Activated CD4-positive, alpha-beta T cell treated with anti-CD3 and anti-CD28 coated beads, Interleukin-2, amount 50 U/mL, for 4 hours (primary cell): ENCODE measurements around the gene UBASH3B.
"Not testable (repeated sequence)": the region's sequence is repeated elsewhere in the genome, so short reads cannot be mapped to it uniquely, and the experiment has no call there.

ENCODE experiments used
- DNase-seq, 2 experiments: peaks; one replicate each; pipeline ENCODE4 v3.0.0-alpha.2; 2020

UBASH3B gene

GRCh38 chr11:122821169-122821568, 165.6 kb downstream of the UBASH3B start:
- no peak for DNase-seq

DNA sequence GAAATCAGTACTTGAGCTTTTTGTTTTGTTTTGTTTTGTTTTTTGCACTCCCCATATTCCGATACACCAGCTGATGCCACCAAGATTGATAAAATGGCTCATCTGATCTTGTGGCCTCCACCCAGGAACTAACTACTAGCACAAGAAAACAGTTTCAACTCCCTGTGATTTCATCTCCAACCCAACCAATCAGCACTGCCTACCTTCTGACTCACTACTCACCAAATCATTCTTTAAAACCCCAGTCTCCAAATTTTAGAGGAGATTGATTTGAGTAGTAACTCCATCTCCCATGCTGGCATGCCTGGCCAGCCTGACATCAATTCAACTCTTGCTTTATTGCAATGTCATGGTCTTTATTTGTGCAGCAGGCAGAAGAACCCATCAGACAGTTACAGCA, 166.7 kb downstream of the UBASH3B start:
- DNase-seq, result no peak

DNA sequence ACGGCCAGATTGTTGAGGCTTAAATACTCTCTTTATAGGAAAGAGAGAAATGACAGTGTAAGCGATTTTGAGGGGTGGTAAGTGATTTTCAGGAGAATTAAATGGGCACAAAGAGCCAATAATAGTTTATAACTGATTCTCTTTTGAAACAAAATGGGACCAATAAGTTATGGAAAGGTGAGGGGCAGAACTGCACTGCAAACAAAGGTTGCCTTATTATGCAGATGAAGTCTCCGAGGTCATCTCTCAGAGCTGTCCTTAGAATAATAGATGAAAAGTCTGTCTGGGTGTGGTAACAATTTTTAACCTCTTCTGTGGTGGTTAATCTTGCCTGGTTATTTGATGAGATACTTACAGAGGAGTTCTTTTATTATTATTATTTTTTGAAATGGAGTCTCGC, 168.0 kb downstream of the UBASH3B start:
- DNase-seq, result no peak

DNA sequence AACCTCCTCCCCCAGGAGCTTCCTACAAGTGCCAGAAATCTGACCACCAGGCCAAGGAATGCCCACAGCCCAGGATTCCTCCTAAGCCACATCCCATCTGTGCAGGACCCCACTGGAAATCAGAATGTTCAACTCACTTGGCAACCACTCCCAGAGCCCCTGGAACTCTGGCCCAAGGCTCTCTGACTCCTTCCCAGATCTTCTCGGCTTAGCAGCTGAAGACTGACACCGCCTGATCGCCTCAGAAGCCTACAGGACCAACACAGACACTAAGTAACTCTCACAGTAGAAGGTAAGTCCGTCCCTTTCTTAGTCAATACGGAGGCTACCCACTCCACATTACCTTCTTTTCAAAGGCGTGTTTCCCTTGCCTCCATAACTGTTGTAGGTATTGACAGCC, 173.8 kb downstream of the UBASH3B start:
- DNase-seq, result not testable (repeated sequence)

GRCh38 chr11:122832297-122832696, 176.8 kb downstream of the UBASH3B start:
- not testable (repeated sequence) for DNase-seq

- DNase-seq, result no peak
Observed at GRCh38 chr11:122832721-122833470, 177.4 kb downstream of the UBASH3B start.

DNA sequence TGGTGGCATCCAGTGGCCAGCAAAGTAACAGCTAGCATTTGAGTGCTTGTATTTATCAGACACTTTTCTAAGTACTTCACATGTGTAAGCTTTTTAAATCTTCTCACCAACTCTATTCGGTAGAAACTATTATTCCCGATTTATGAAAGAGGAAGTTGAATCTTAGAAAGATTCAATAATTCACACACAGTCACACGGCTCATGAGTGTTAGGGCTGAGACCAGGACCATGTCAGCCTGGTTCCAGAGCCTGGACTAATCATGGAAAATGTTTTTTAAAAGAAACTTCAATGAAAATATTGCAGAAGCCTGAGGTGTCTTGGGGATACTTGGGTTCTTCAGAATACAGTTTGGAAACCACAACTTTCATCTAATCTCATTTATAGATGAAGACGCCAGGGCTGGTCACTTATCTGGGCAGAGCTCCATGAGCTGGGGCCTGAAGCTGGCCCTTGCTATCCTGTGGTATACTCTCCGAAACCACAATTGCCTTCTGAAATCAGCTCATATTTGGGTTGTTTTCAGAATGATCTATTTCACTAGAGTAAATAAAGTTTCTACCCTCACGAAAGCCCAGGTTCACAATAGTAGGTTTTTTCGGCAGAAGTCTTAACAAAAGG, 178.4 kb downstream of the UBASH3B start:
- no peak for DNase-seq

GRCh38 chr11:122836916-122837315, 181.4 kb downstream of the UBASH3B start:
- no peak for DNase-seq

GRCh38 chr11:122837528-122838346, 182.2 kb downstream of the UBASH3B start:
- no peak for DNase-seq

DNA sequence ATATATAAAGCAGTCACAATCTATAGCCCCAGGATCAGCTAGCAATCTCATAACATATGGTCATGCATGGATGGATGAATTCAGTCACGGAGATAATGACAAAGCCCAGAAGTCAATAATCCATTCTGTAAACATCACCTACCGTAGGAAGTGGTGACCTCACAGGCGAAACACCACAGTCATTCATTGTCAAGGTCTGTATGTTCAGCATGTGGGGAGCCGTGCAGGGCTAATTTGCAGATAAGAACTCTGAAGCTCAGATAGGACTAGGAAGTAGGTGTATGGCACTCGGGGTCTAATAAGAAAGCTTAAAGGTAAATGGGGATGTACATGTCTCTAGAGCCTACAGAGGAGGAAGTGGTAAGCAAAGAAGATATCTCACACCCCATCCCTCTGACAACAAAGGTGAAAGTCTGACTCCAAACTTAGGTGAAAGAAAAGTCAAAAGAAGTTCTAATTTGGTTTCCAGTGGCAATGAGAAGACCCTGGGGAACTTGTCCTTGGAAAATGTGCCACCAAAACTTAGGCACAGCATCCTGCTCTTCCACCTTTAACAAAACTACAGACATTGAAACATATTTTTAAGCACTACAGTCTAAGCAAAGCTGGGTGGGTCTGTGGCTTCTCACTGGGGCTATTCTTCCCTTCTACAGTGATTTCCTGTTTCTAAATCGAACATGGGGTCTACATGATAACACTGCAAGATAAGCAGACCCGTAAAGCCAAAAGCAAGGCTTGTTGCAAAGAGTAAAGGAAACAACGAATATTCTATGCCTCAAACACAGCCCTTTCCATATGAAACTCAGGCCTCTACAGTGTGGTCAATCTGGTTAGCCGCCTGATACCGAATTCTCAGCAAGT, 188.0 kb downstream of the UBASH3B start:
- no peak for DNase-seq

- no peak for DNase-seq
Observed at GRCh38 chr11:122847466-122847865, 191.9 kb downstream of the UBASH3B start.

DNA sequence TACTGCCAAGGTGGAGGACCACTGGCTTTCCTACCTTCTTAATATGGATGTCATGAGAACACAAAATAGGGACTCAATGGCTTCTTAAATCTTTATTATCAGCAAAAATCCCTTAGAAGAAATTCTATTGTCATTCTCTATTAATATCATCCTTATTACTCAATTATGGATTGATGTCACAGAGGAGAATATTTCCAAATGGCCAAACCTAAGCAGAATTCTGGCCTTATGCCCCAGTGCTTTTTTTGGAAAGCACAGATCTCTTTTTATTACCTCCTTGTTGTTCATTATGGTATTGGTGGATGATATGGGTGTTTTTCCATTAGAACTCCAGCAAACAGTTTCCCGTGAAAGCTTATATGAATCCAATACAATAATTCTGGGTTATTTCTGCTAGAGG, 192.7 kb downstream of the UBASH3B start:
- DNase-seq, result no peak

DNA sequence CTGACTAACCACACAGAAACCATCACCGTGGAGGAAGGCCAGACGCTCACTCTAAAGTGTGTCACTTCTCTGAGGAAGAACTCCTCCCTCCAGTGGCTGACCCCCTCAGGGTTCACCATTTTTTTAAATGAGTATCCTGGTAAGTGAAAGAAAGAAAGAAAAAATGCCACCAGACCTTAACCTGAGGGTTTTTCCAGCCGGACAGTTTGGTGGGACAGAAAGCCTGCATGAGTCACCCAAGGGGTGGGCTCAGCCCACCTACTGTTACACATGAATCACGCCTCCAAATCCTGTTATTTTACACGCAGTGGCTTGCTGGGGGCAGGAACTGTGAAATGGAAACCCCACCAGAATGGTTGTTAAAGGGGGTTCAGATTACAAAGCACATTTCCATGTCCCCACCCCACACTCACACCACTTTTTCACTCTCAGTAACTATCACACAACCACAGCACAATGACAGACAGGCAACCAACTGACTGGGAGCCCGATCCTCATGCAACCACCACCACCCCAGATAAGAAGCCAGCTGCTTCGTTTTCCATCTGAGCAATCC, 194.6 kb downstream of the UBASH3B start:
- no peak for DNase-seq

GRCh38 chr11:122851366-122851966, 195.9 kb downstream of the UBASH3B start:
- no peak for DNase-seq

DNA sequence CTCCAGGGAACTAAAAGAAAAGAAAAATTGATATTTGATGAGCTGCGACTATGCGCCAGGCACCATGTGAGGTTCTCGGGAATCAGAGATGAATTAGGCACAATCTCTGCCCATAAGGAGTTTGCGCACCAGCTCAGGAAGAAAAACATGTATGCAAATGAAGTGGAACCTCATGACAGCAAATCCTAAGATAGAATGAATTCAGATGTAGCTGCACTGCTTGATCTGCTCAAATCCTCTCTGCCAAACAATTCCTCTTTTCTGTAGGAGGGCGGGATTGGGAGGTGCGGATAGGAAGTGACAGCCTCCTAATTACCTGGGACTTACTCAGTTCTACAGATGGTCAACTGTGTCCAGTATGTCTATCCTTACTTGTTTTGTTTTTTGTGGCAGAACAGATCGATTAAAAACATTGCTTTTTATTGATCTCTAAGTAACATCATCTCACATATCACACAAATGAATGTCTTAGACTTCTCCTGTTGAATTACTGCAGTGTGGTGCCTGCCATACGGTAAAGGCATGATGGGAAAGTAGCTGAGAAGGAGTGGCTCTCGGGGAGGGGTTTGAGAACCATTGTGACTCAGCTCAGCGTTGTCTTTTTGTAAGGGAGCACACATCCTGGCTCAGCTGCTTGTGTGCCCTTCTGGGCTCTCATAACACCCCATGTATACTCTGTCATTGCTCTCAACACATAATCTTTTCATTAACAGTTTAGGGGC, 196.7 kb downstream of the UBASH3B start:
- DNase-seq, result peak; percentile 26 to 28

- DNase-seq, result no peak
Observed at GRCh38 chr11:122852796-122853160, 197.3 kb downstream of the UBASH3B start.

DNA sequence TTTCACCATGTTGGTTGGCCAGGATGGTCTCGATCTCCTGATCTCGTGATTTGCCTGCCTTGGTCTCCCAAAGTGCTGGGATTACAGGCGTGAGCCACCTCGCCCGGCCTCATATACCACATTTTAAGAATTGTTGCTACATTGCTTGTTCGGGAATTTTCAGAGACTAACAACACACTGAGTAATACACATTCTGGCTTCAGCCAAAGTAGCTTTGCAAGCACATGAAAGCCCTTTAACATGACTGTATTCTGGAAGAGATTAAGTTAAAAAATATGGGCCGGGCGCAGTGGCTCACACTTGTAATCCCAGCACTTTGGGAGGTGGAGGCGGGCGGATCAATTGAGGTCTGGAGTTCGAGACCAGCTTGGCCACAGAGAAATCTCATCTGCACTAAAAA, 197.7 kb downstream of the UBASH3B start:
- DNase-seq, result no peak

DNA sequence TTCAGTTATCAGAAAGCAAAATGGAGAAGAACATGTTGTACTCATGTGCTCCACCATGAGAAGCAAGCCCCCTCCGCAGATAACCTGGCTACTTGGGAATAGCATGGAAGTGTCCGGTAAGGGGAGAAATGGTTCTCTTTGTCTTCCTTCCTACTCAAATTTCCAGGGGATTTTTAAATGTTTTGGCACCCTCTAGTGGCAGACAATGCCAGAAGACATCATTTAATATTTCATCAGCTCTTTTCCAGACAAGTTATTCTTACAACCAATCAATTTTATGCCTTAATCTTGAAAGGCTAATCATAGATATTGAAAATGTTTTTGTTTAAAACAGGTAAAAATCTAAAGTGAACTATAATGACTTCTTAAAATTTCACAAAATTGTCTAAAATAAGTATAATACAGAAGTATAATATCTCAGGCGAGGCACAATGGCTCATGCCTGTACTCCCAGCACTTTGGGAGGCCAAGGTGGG, 198.5 kb downstream of the UBASH3B start:
- peak; percentile 14 to 15 for DNase-seq

GRCh38 chr11:122861631-122862030, 206.1 kb downstream of the UBASH3B start:
- no peak for DNase-seq

- no peak for DNase-seq
Observed at GRCh38 chr11:122862091-122862490, 206.6 kb downstream of the UBASH3B start.

DNA sequence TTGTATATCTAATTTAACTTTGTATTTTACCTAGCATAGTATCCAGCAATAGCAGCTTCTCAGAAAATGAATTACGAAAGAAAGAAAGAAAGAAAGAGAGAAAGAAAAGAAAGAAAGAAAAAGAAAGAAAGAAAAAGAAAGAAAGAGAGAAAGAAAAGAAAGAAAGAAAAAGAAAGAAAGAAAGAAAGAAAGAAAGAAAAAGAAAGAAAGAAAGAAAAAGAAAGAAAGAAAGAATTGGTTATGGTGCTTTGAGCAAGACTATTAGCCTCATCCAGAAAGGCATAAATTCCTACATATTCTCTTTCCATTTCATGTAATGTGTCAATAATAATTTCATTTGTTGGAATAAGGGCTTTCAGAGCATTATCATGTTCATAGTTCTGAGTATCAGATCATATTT, 207.6 kb downstream of the UBASH3B start:
- DNase-seq, result not testable (repeated sequence)
